ENCODE results near the gene COL4A2. TPM values are rescaled to one million over a fixed set of nuclear protein-coding genes. Genes with fewer than 3 reads are reported as not detected.

COL4A2 gene
- polyA plus RNA-seq, 4 donors: 473 to 603 (median 479) TPM

- no peak for DNase-seq (ENCODE audit: low read depth in 4 of 4, low spot score in 3 of 4)
Observed at GRCh38 chr13:110430391-110431336, 123.6 kb downstream of the COL4A2 start.

GRCh38 chr13:110431425-110432294 is 124.6 kb downstream of the COL4A2 start:
- DNase-seq (ENCODE audit: low read depth in 4 of 4, low spot score in 3 of 4): no peak

- no peak for DNase-seq (ENCODE audit: low read depth in 4 of 4, low spot score in 3 of 4)
Observed at GRCh38 chr13:110432522-110432921, 125.4 kb downstream of the COL4A2 start.

GRCh38 chr13:110433014-110433413 is 125.9 kb downstream of the COL4A2 start:
- DNase-seq (ENCODE audit: low read depth in 4 of 4, low spot score in 3 of 4): no peak

- DNase-seq (ENCODE audit: low read depth in 4 of 4, low spot score in 3 of 4): no peak
Observed at GRCh38 chr13:110434629-110435028, 127.5 kb downstream of the COL4A2 start.

GRCh38 chr13:110435331-110435730 is 128.2 kb downstream of the COL4A2 start:
- DNase-seq (ENCODE audit: low read depth in 4 of 4, low spot score in 3 of 4): no peak

- no peak for DNase-seq (ENCODE audit: low read depth in 4 of 4, low spot score in 3 of 4)
Observed at GRCh38 chr13:110436276-110436675, 129.2 kb downstream of the COL4A2 start.

- DNase-seq (ENCODE audit: low read depth in 4 of 4, low spot score in 3 of 4): no peak
Observed at GRCh38 chr13:110436786-110437370, 129.8 kb downstream of the COL4A2 start.

- no peak for DNase-seq (ENCODE audit: low read depth in 4 of 4, low spot score in 3 of 4)
Observed at GRCh38 chr13:110438211-110438610, 131.1 kb downstream of the COL4A2 start.

- no peak for DNase-seq (ENCODE audit: low read depth in 4 of 4, low spot score in 3 of 4)
Observed at GRCh38 chr13:110438776-110439175, 131.7 kb downstream of the COL4A2 start.

GRCh38 chr13:110440946-110441731 is 134.1 kb downstream of the COL4A2 start:
- no peak for DNase-seq (ENCODE audit: low read depth in 4 of 4, low spot score in 3 of 4)

GRCh38 chr13:110442930-110443621 is 136.0 kb downstream of the COL4A2 start:
- no peak for DNase-seq (ENCODE audit: low read depth in 4 of 4, low spot score in 3 of 4)

GRCh38 chr13:110443622-110444225 is 136.6 kb downstream of the COL4A2 start:
- no peak for DNase-seq (ENCODE audit: low read depth in 4 of 4, low spot score in 3 of 4)

- no peak for DNase-seq (ENCODE audit: low read depth in 4 of 4, low spot score in 3 of 4)
Observed at GRCh38 chr13:110444226-110444653, 137.2 kb downstream of the COL4A2 start.

GRCh38 chr13:110445183-110445582 is 138.1 kb downstream of the COL4A2 start:
- no peak for DNase-seq (ENCODE audit: low read depth in 4 of 4, low spot score in 3 of 4)

- no peak for DNase-seq (ENCODE audit: low read depth in 4 of 4, low spot score in 3 of 4)
Observed at GRCh38 chr13:110445722-110446574, 138.9 kb downstream of the COL4A2 start.

- no peak for DNase-seq (ENCODE audit: low read depth in 4 of 4, low spot score in 3 of 4)
Observed at GRCh38 chr13:110446575-110446890, 139.4 kb downstream of the COL4A2 start.

- no peak for DNase-seq (ENCODE audit: low read depth in 4 of 4, low spot score in 3 of 4)
Observed at GRCh38 chr13:110447058-110447511, 140.0 kb downstream of the COL4A2 start.

Data from right renal pelvis (tissue), 4 donors.